ENCODE measurements around the gene PCDHGA9. TPM values are rescaled to one million over a fixed set of nuclear protein-coding genes. Genes with fewer than 3 reads are reported as not detected.

The PCDHGA9 gene
- total RNA-seq, 1 experiment from 2014 or later: 0.15 TPM

GRCh38 chr5:141399555-141400258 lies 2.9 kb upstream of the PCDHGA9 start:
- Histone ChIP-seq H3K4me1 (ENCODE audit: control insufficient read depth, insufficient read depth, low read length) (no peaks in the 10 kb centered on the region), H3K9me3 (ENCODE audit: control insufficient read depth, insufficient read depth, low read depth, low read length) (no peaks in the 10 kb centered on the region), H3K4me3 (ENCODE audit: low read depth in 2 of 2, low read length in 2 of 2) (no peak overlapping the region), H3K27ac (ENCODE audit: low read length) (no peak overlapping the region), H3K36me3 (ENCODE audit: control insufficient read depth, insufficient read depth, low read length) (no peaks in the 10 kb centered on the region), H3K27me3 (ENCODE audit: control insufficient read depth, insufficient read depth, low read length) (no peaks in the 10 kb centered on the region; the same call in 1 of the 2 replicates)
- TF ChIP-seq REST (IDR thresholded peaks at IDR 0.05; ENCODE audit: insufficient read depth in 1 of 2, low read depth in 2 of 2, low read length in 1 of 2): no peak
- no peak for TF ChIP-seq POLR2AphosphoS5 (IDR thresholded peaks at IDR 0.05; ENCODE audit: low read depth, low read length)
- no peak for TF ChIP-seq SIN3A (IDR thresholded peaks at IDR 0.05; ENCODE audit: borderline replicate concordance, insufficient read depth, low read depth, low read length)
- TF ChIP-seq TCF7L2 (IDR thresholded peaks at IDR 0.05; ENCODE audit: low read depth, low read length): no peak
- TF ChIP-seq CTCF (IDR thresholded peaks at IDR 0.05): no peak
- ChIA-PET POLR2A (no interaction called here), CTCF (no interaction called here)
- ATAC-seq (no peak), DNase-seq (ENCODE audit: low read depth, low spot score) (no peak)
- intact Hi-C loops (cut with micrococcal nuclease; ENCODE audit: unreplicated experiment): no loop called here
- no TSS peak for BruUV-seq (replicated peaks)
- in situ Hi-C loops (cut with HindIII; ENCODE audit: low pct_unique_long_range_greater_than_20kb, low sequenced_read_pairs): no loop called here

GRCh38 chr5:141403387-141403786 lies 809 bp downstream of the PCDHGA9 start:
- TF ChIP-seq REST (IDR thresholded peaks at IDR 0.05; ENCODE audit: insufficient read depth in 1 of 2, low read depth in 2 of 2, low read length in 1 of 2): no peak
- no peak for TF ChIP-seq TCF7L2 (IDR thresholded peaks at IDR 0.05; ENCODE audit: low read depth, low read length)
- TF ChIP-seq CTCF (IDR thresholded peaks at IDR 0.05): no peak
- TF ChIP-seq POLR2AphosphoS5 (IDR thresholded peaks at IDR 0.05; ENCODE audit: low read depth, low read length): no peak
- TF ChIP-seq SIN3A (IDR thresholded peaks at IDR 0.05; ENCODE audit: borderline replicate concordance, insufficient read depth, low read depth, low read length): no peak
- BruUV-seq (replicated peaks): no TSS peak
- ChIA-PET CTCF (interaction anchor here (0.7 to 0.8 kb wide), 2 partner anchors 10 to 92 kb away, joined by 3 read pairs; no protein-coding TSS in a partner anchor), POLR2A (no interaction called here)
- intact Hi-C loops (cut with micrococcal nuclease; ENCODE audit: unreplicated experiment): no loop called here
- no peak for ATAC-seq
- in situ Hi-C loops (cut with HindIII; ENCODE audit: low pct_unique_long_range_greater_than_20kb, low sequenced_read_pairs): no loop called here
- Histone ChIP-seq H3K27ac (ENCODE audit: low read length) (no peak overlapping the region), H3K27me3 (ENCODE audit: control insufficient read depth, insufficient read depth, low read length) (no peaks in the 10 kb centered on the region), H3K4me1 (ENCODE audit: control insufficient read depth, insufficient read depth, low read length) (no peaks in the 10 kb centered on the region), H3K9me3 (ENCODE audit: control insufficient read depth, insufficient read depth, low read depth, low read length) (no peaks in the 10 kb centered on the region), H3K4me3 (ENCODE audit: low read depth in 2 of 2, low read length in 2 of 2) (no peak overlapping the region), H3K36me3 (ENCODE audit: control insufficient read depth, insufficient read depth, low read length) (no peaks in the 10 kb centered on the region)
- DNase-seq (ENCODE audit: low read depth, low spot score): no peak

Data from Panc1 (cell line).